Psoas muscle (tissue), 8 donors: Measurements from ENCODE around the gene CNOT4. TPM values are rescaled to one million over a fixed set of nuclear protein-coding genes. Genes with fewer than 3 reads are reported as not detected.

Experiments used
- ATAC-seq, 4 donors: fragments of 200-7000 bp; cut with Tn5 transposase; one replicate each; pipeline ENCODE4 v1.9.1; 2020; ENCODE audit warnings: moderate library complexity in 3 of 4, mild to moderate bottlenecking in 2 of 4
- DNase-seq, 2 donors: peaks; one replicate each; pipeline ENCODE4 v3.0.0-alpha.2; 2020
- H3K27ac ChIP-seq: fragments of 200-600 bp; one replicate; pipeline ENCODE4 v1.8.0; 2022
- H3K27me3 ChIP-seq, 3 donors: fragments of 200-600 bp in 1 of 3; one replicate each; pipeline versions ENCODE4 v1.6.1 to v1.8.0; 2013 to 2022; ENCODE audit warnings: low read length in 2 of 3, mild to moderate bottlenecking in 2 of 3, moderate library complexity in 1 of 3; ENCODE audit not compliant: insufficient read depth in 3 of 3
- H3K36me3 ChIP-seq, 2 donors: fragments of 200-600 bp in 1 of 2; one replicate each; pipeline versions ENCODE4 v1.6.1 to v1.8.0; 2013 to 2022; ENCODE audit warnings: low read depth in 1 of 2, mild to moderate bottlenecking in 1 of 2, moderate library complexity in 1 of 2; ENCODE audit not compliant: insufficient read depth in 1 of 2
- H3K4me1 ChIP-seq: fragments of 200-600 bp; one replicate; pipeline ENCODE4 v1.8.0; 2022
- H3K4me3 ChIP-seq: fragments of 200-600 bp; one replicate; pipeline ENCODE4 v1.8.0; 2022; ENCODE audit warnings: mild to moderate bottlenecking
- H3K9me3 ChIP-seq: fragments of 200-600 bp; one replicate; pipeline ENCODE4 v1.8.0; 2022
- CTCF ChIP-seq: fragments of 200-600 bp; IDR thresholded peaks from one replicate; pipeline ENCODE4 v1.8.0; 2022; ENCODE audit warnings: antibody characterized with exemption
- WGBS, 3 donors: extraction: QIAGEN DNeasy Blood & Tissue Kit; methylation state at CpG; one replicate each; pipeline versions ENCODE4 v1.1.6 to v1.1.7; 2013; 5-methylcytosine and 5-hydroxymethylcytosine counted together
- intact Hi-C, 2 donors: fragments of 100-400 bp; cut with DNase I; formaldehyde crosslinking; loops; one replicate each; pipeline versions ENCODE4 v1.11.0 to v1.14.2; 2022
- polyA plus RNA-seq, 3 donors: library from polyadenylated mRNA; stranded (reverse); fragments of 200-250 nt; gene quantifications; one replicate each; pipeline ENCODE4 v1.2.3, GENCODE V29; 2013
- total RNA-seq, 4 donors: library from RNA; stranded (reverse); fragmentation: NEBNext Ultra II Directional in 2 of 4; extraction: Animal tissue kit (Norgen Biotek cat#: 25700) in 2 of 4; gene quantifications; one replicate each; pipeline versions ENCODE4 v1.2.1 to v1.2.4, GENCODE V29; 2021 to 2023
- donor health status: healthy with polysubstance abuse.
- donor health status: DM: no; HTN: no; CAD: no; lungs with moderate emphysema.
- donor health status: Bipolar disorder and iron deficiency.
- donor health status: healthy.
- donor health status: DM: yes; HTN: yes; CAD: no.
- donor health status: DM: no; HTN: no; CAD: no.
- donor health status: DM: no; HTN: no; CAD: no.
- donor health status: DM: yes; HTN: yes; CAD: no.

The CNOT4 gene
- total and polyA plus RNA-seq, 7 donors = 8.3 to 43.7 (median 27.6) TPM

GRCh38 chr7:135541029-135541428, 31.1 kb upstream of the CNOT4 start:
- no peaks in the 10 kb centered on the region for H3K27me3 ChIP-seq
- ATAC-seq = no peak
- H3K9me3 ChIP-seq = no peaks in the 10 kb centered on the region
- intact Hi-C loops = no loop called here
- no peaks in the 10 kb centered on the region for H3K36me3 ChIP-seq
- no peak overlapping the region for H3K27ac ChIP-seq
- DNase-seq = no peak
- no peak overlapping the region for H3K4me3 ChIP-seq
- TF ChIP-seq CTCF = no peak
- no peaks in the 10 kb centered on the region for H3K4me1 ChIP-seq
- WGBS, 3 donors = 88 to 96% (median 91%) methylated on average over 6 of the region's 6 CpGs

GRCh38 chr7:135539629-135540028, 29.7 kb upstream of the CNOT4 start:
- Histone ChIP-seq H3K4me1 (no peaks in the 10 kb centered on the region), H3K27me3 (no peaks in the 10 kb centered on the region), H3K4me3 (no peak overlapping the region), H3K36me3 (no peaks in the 10 kb centered on the region), H3K9me3 (no peaks in the 10 kb centered on the region), H3K27ac (no peak overlapping the region)
- no peak for DNase-seq
- TF ChIP-seq CTCF = no peak
- ATAC-seq = no peak
- WGBS, 3 donors = 86 to 98% (median 90%) methylated on average over 2 of the region's 2 CpGs
- intact Hi-C loops = no loop called here

- no peak for DNase-seq
- Histone ChIP-seq H3K9me3 (no peaks in the 10 kb centered on the region), H3K27ac (no peak overlapping the region), H3K27me3 (no peaks in the 10 kb centered on the region), H3K36me3 (no peaks in the 10 kb centered on the region), H3K4me3 (no peak overlapping the region), H3K4me1 (no peaks in the 10 kb centered on the region)
- WGBS, 3 donors = 21 to 27% (median 25%) methylated on average over 3 of the region's 3 CpGs
- no peak for ATAC-seq
- no peak for TF ChIP-seq CTCF
- intact Hi-C loops = no loop called here
These were observed 28.5 kb upstream of the CNOT4 start for GRCh38 chr7:135538376-135538775.

GRCh38 chr7:135537905-135538304, 28.0 kb upstream of the CNOT4 start:
- H3K4me1 ChIP-seq = no peaks in the 10 kb centered on the region
- DNase-seq (no peak), ATAC-seq (no peak)
- intact Hi-C loops = no loop called here
- no peak overlapping the region for H3K27ac ChIP-seq
- no peak overlapping the region for H3K4me3 ChIP-seq
- no peak for TF ChIP-seq CTCF
- H3K9me3 ChIP-seq = no peaks in the 10 kb centered on the region
- no peaks in the 10 kb centered on the region for H3K27me3 ChIP-seq
- H3K36me3 ChIP-seq = no peaks in the 10 kb centered on the region

- no peak overlapping the region for H3K4me3 ChIP-seq
- H3K9me3 ChIP-seq = no peaks in the 10 kb centered on the region
- no peaks in the 10 kb centered on the region for H3K27me3 ChIP-seq
- ATAC-seq (no peak), DNase-seq (no peak)
- no peak overlapping the region for H3K27ac ChIP-seq
- H3K36me3 ChIP-seq = no peaks in the 10 kb centered on the region
- H3K4me1 ChIP-seq = no peaks in the 10 kb centered on the region
- WGBS, 3 donors = 85 to 89% (median 88%) methylated on average over 1 of the region's 1 CpG
- no peak for TF ChIP-seq CTCF
- intact Hi-C loops = no loop called here
These were observed 27.6 kb upstream of the CNOT4 start for GRCh38 chr7:135537453-135537852.
